HCT116 (cell line): Measurements from ENCODE around the gene NINJ2. TPM values are rescaled to one million over a fixed set of nuclear protein-coding genes. Genes with fewer than 3 reads are reported as not detected.

Experiments
- ATAC-seq: fragments of 200-7000 bp; cut with Tn5 transposase; 2 replicates; pipeline ENCODE4 v1.9.1; 2020; ENCODE audit warnings: mild to moderate bottlenecking, moderate library complexity
- BruUV-seq: library from RNA; stranded (reverse); fragments of 400-500 nt; replicated peaks from 2 replicates; lab custom pipeline; 2021; lab: Mats Ljungman, UMichigan
- CTCF ChIA-PET: fragments of 300-600 bp; sonication (Branson Sonifier 250); formaldehyde crosslinking; loops from one replicate; lab custom pipeline; 2021; ENCODE audit warnings: antibody characterized with exemption; lab: Charles Lee
- POLR2A ChIA-PET: fragments of 300-600, 350-600 bp; sonication (Branson Sonifier 250); formaldehyde crosslinking; loops from one replicate; lab custom pipeline; 2021; ENCODE audit warnings: antibody characterized with exemption; lab: Charles Lee
- RAD21 ChIA-PET, 2 experiments: fragments of 300-600 bp; sonication (Branson Sonifier 250); formaldehyde crosslinking; loops; one replicate each; lab custom pipeline; 2023; ENCODE audit warnings: low total read pairs in 2 of 2; ENCODE audit not compliant: uncharacterized antibody in 2 of 2, unreplicated experiment in 2 of 2, low non-redundant PET in 1 of 2; lab: Charles Lee
- DNase-seq: peaks from one replicate; pipeline ENCODE4 v3.0.0-alpha.2; 2010; ENCODE audit warnings: low read depth, low spot score
- H2AFZ ChIP-seq: fragments of 200-600 bp; shearing (Covaris generic), sonication (generic); 2 replicates; pipeline ENCODE4 v1.6.1; 2017; ENCODE audit warnings: low read depth, mixed run types, mixed read lengths, antibody characterized with exemption, low read length; ENCODE audit not compliant: poor library complexity, severe bottlenecking
- H3K27ac ChIP-seq: 2 replicates; pipeline ENCODE4 v1.5.1; 2012; ENCODE audit warnings: low read depth, low read length
- H3K27me3 ChIP-seq: fragments of 200-600 bp; sonication (generic); 2 replicates; pipeline ENCODE4 v1.6.1; 2016; ENCODE audit warnings: mixed run types, low read length, mixed read lengths; ENCODE audit not compliant: insufficient read depth
- H3K36me3 ChIP-seq, 2 experiments: fragments of 200-500 bp in 1 of 2; fragments of 200-600 bp in 1 of 2; sonication (Bioruptor generic) in 1 of 2; sonication (generic) in 1 of 2; 2 replicates each; pipeline versions ENCODE4 v1.5.1 to v1.6.1; 2014 to 2016; ENCODE audit warnings: low read length in 2 of 2, inconsistent platforms in 1 of 2, mixed read lengths in 1 of 2, mixed run types in 1 of 2; ENCODE audit not compliant: insufficient read depth in 2 of 2, control insufficient read depth in 1 of 2
- H3K4me1 ChIP-seq, 2 experiments: fragments of 200-600 bp in 1 of 2; sonication (generic) in 1 of 2; 2 replicates each; pipeline versions ENCODE4 v1.5.1 to v1.6.1; 2012 to 2017; ENCODE audit warnings: low read length in 2 of 2, inconsistent platforms in 1 of 2, mild to moderate bottlenecking in 1 of 2, mixed read lengths in 1 of 2, mixed run types in 1 of 2, moderate library complexity in 1 of 2; ENCODE audit not compliant: insufficient read depth in 2 of 2, control insufficient read depth in 1 of 2
- H3K4me2 ChIP-seq: fragments of 200-600 bp; sonication (generic); 2 replicates; pipeline ENCODE4 v1.6.1; 2017; ENCODE audit warnings: mixed run types, low read length, mixed read lengths
- H3K4me3 ChIP-seq, 2 experiments: fragments of 200-600 bp in 1 of 2; sonication (generic) in 1 of 2; replicated peaks in 1 of 2; 2 replicates each; pipeline ENCODE4 v1.5.1; 2011 to 2016; ENCODE audit warnings: low read length in 2 of 2, control low read depth in 1 of 2, low read depth in 1 of 2, mild to moderate bottlenecking in 1 of 2, mixed read lengths in 1 of 2, mixed run types in 1 of 2
- H3K79me2 ChIP-seq: fragments of 200-600 bp; sonication (generic); 2 replicates; pipeline ENCODE4 v1.6.1; 2017; ENCODE audit warnings: mild to moderate bottlenecking, mixed run types, low read length, moderate library complexity, mixed read lengths; ENCODE audit not compliant: insufficient read depth
- H3K9ac ChIP-seq: fragments of 200-600 bp; sonication (generic); 2 replicates; pipeline ENCODE4 v1.6.1; 2016; ENCODE audit warnings: low read length, mixed read lengths
- H3K9me2 ChIP-seq: fragments of 200-600 bp; sonication (generic), shearing (Covaris generic); 2 replicates; pipeline ENCODE4 v1.6.1; 2017; ENCODE audit warnings: mixed run types, mild to moderate bottlenecking, moderate library complexity; ENCODE audit not compliant: insufficient read depth
- H3K9me3 ChIP-seq, 2 experiments: fragments of 200-500 bp in 1 of 2; fragments of 200-600 bp in 1 of 2; sonication (Bioruptor generic) in 1 of 2; sonication (generic) in 1 of 2; 2 replicates each; pipeline ENCODE4 v1.6.1; 2014 to 2017; ENCODE audit warnings: low read length in 2 of 2, mixed read lengths in 2 of 2, inconsistent platforms in 1 of 2, low read depth in 1 of 2, mild to moderate bottlenecking in 1 of 2, mixed run types in 1 of 2, moderate library complexity in 1 of 2; ENCODE audit not compliant: control insufficient read depth in 1 of 2, insufficient read depth in 1 of 2
- H4K20me1 ChIP-seq: fragments of 200-600 bp; sonication (generic), shearing (Covaris generic); 2 replicates; pipeline ENCODE4 v1.6.1; 2017; ENCODE audit warnings: mixed run types, mild to moderate bottlenecking, moderate library complexity; ENCODE audit not compliant: insufficient read depth
- RAD21 ChIP-seq: IDR thresholded peaks from 2 replicates; pipeline ENCODE4 v1.6.1; 2012; ENCODE audit warnings: low read depth, mild to moderate bottlenecking
- SIN3A ChIP-seq: IDR thresholded peaks from 2 replicates; pipeline ENCODE4 v1.6.1; 2012; ENCODE audit warnings: low read depth
- ZNF274 ChIP-seq: fragments of 200-500 bp; sonication (Bioruptor generic); IDR thresholded peaks from 2 replicates; pipeline ENCODE4 v1.6.1; 2014; ENCODE audit warnings: mild to moderate bottlenecking, low read depth, low read length, inconsistent platforms
- intact Hi-C: fragments of 100-400 bp; cut with micrococcal nuclease; formaldehyde crosslinking; loops from 2 replicates; pipeline ENCODE4 v1.10.0; 2022
- total RNA-seq: library from RNA; stranded (reverse); gene quantifications from one replicate; pipeline ENCODE4 v1.2.1, GENCODE V29; 2021; ENCODE audit not compliant: unreplicated experiment

The NINJ2 gene
- total RNA-seq, 1 experiment from 2014 or later: not detected

GRCh38 chr12:556498-556897 lies 106.7 kb downstream of the NINJ2 start:
- no peak overlapping the region for H3K9ac ChIP-seq
- DNase-seq: no peak
- H3K36me3 ChIP-seq: no peaks in the 10 kb centered on the region
- POLR2A ChIA-PET: no interaction called here
- H3K27ac ChIP-seq: no peak overlapping the region
- TF ChIP-seq SIN3A: no peak
- no peak for TF ChIP-seq ZNF274
- TF ChIP-seq, all 23 proteins: peak for 0
- CTCF ChIA-PET: no interaction called here
- H3K79me2 ChIP-seq: no peaks in the 10 kb centered on the region
- no peaks in the 10 kb centered on the region for H4K20me1 ChIP-seq
- no peaks in the 10 kb centered on the region for H3K4me1 ChIP-seq
- H3K27me3 ChIP-seq: no peaks in the 10 kb centered on the region
- ATAC-seq: no peak
- RAD21 ChIA-PET: no interaction called here
- no peak overlapping the region for H3K4me3 ChIP-seq
- no peaks in the 10 kb centered on the region for H3K9me3 ChIP-seq
- H3K4me2 ChIP-seq: no peak overlapping the region
- H2AFZ ChIP-seq: no peak overlapping the region
- BruUV-seq: no TSS peak
- intact Hi-C loops: no loop called here
- no peaks in the 10 kb centered on the region for H3K9me2 ChIP-seq

- DNase-seq: no peak
- no peak for TF ChIP-seq RAD21
- ATAC-seq: no peak
- Histone ChIP-seq H3K36me3 (no peaks in the 10 kb centered on the region), H3K9me2 (no peaks in the 10 kb centered on the region), H3K27ac (no peak overlapping the region), H3K9me3 (no peaks in the 10 kb centered on the region), H4K20me1 (no peaks in the 10 kb centered on the region), H3K4me3 (no peak overlapping the region), H3K27me3 (no peaks in the 10 kb centered on the region), H3K79me2 (no peaks in the 10 kb centered on the region), H2AFZ (no peak overlapping the region), H3K4me2 (no peak overlapping the region), H3K4me1 (no peaks in the 10 kb centered on the region), H3K9ac (no peak overlapping the region)
- no TSS peak for BruUV-seq
- POLR2A ChIA-PET: no interaction called here
- intact Hi-C loops: no loop called here
- RAD21 ChIA-PET: no interaction called here
- CTCF ChIA-PET: no interaction called here
Measured at GRCh38 chr12:554001-554285, 109.3 kb downstream of the NINJ2 start.
